Mucosa of stomach (tissue), 1 donor: ENCODE measurements around the gene ATP9B.
A peak's percentile ranks its signal among the peaks of the same experiment; 100 is the strongest.
"Not testable (repeated sequence)": the region's sequence is repeated elsewhere in the genome, so short reads cannot be mapped to it uniquely, and the experiment has no call there.

Experiments
- H3K27me3 ChIP-seq: one replicate; pipeline ENCODE4 v1.7.0; 2013; ENCODE audit warnings: mild to moderate bottlenecking, low read length; ENCODE audit not compliant: control insufficient read depth, insufficient read depth
- H3K36me3 ChIP-seq: one replicate; pipeline ENCODE4 v1.7.0; 2013; ENCODE audit warnings: low read length; ENCODE audit not compliant: control insufficient read depth, insufficient read depth
- H3K4me1 ChIP-seq: one replicate; pipeline ENCODE4 v1.7.0; 2013; ENCODE audit warnings: mild to moderate bottlenecking, low read length; ENCODE audit not compliant: control insufficient read depth, insufficient read depth
- H3K4me3 ChIP-seq: one replicate; pipeline ENCODE4 v1.7.0; 2013; ENCODE audit warnings: low read length
- H3K9ac ChIP-seq: one replicate; pipeline ENCODE4 v1.7.0; 2013; ENCODE audit warnings: mild to moderate bottlenecking, low read length, moderate library complexity
- H3K9me3 ChIP-seq: one replicate; pipeline ENCODE4 v1.7.0; 2013; ENCODE audit warnings: mild to moderate bottlenecking, low read length, moderate library complexity; ENCODE audit not compliant: control insufficient read depth
- donor health status: Pancreatic carcinoma.

Gene ATP9B

DNA sequence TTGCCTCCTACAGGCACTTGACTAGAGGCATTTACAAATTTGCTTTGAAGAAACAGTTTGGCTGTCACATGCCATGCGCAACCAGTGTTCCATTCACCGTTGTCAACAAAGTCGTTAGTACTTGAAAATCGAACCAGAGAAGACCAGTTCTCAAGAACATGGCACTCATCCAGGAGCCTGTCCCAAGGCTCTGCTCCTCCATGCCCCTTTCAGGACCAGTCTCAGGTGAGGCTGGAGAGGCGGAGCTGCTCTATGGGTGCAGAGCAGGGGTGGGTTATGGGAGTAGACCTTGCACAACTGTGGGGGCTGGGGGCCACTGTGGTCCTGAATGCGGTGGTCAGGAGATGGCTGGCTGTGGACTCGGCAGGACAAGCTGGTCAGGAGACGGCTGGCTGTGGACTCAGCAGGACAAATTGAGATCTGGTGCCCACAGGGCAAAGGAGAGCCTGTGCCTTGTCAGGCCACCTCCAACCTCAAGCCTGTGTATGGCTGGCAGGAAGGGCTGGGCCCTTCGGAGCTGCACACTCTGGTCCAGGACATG lies 12.3 kb upstream of the ATP9B start:
- H3K4me1 ChIP-seq: no peaks in the 10 kb centered on the region
- no peaks in the 10 kb centered on the region for H3K36me3 ChIP-seq
- no peaks in the 10 kb centered on the region for H3K9me3 ChIP-seq
- H3K27me3 ChIP-seq: no peaks in the 10 kb centered on the region
- no peak overlapping the region for H3K4me3 ChIP-seq
- H3K9ac ChIP-seq: no peak overlapping the region

- Histone ChIP-seq H3K9me3 (no peaks in the 10 kb centered on the region), H3K9ac (no peak overlapping the region), H3K4me1 (no peaks in the 10 kb centered on the region), H3K27me3 (no peaks in the 10 kb centered on the region), H3K4me3 (no peak overlapping the region), H3K36me3 (no peaks in the 10 kb centered on the region)
These were observed 11.2 kb upstream of the ATP9B start for GRCh38 chr18:79058007-79058406.

GRCh38 chr18:79062806-79063205 lies 6.4 kb upstream of the ATP9B start:
- H3K4me1 ChIP-seq: no peaks in the 10 kb centered on the region
- H3K4me3 ChIP-seq: no peak overlapping the region
- H3K9me3 ChIP-seq: no peaks in the 10 kb centered on the region
- H3K36me3 ChIP-seq: no peaks in the 10 kb centered on the region
- H3K27me3 ChIP-seq: no peaks in the 10 kb centered on the region
- H3K9ac ChIP-seq: no peak overlapping the region

- H3K4me1 ChIP-seq: no peaks in the 10 kb centered on the region
- no peaks in the 10 kb centered on the region for H3K27me3 ChIP-seq
- no peak overlapping the region for H3K9ac ChIP-seq
- no peaks in the 10 kb centered on the region for H3K9me3 ChIP-seq
- H3K36me3 ChIP-seq: no peaks in the 10 kb centered on the region
- no peak overlapping the region for H3K4me3 ChIP-seq
These were observed 5.0 kb upstream of the ATP9B start for GRCh38 chr18:79064228-79064627.

DNA sequence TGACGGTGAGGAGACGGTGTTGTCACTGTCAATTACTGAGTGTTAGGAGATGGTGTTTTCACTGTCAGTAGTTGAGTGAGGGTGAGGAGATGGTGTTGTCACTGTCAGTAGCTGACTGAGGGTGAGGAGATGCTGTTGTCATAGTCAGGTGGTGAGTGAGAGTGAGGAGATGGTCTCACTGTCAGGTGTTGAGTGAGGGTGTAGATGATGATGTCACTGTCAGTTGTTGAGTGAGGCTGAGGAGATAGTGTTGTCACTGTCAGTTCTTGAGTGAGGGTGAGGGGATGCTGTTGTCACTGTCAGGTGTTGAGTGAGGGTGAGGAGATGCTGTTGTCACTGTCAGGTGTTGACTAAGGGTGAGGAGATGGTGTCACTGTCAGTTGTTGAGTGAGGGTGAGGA lies 3.4 kb upstream of the ATP9B start:
- Histone ChIP-seq H3K36me3 (no peaks in the 10 kb centered on the region), H3K4me3 (no peak overlapping the region), H3K9me3 (no peaks in the 10 kb centered on the region), H3K27me3 (no peaks in the 10 kb centered on the region), H3K4me1 (peaks cover 6% of the 10 kb centered on the region), H3K9ac (no peak overlapping the region)

- H3K9me3 ChIP-seq: no peaks in the 10 kb centered on the region
These were observed 1.6 kb upstream of the ATP9B start for GRCh38 chr18:79067611-79068010.

DNA sequence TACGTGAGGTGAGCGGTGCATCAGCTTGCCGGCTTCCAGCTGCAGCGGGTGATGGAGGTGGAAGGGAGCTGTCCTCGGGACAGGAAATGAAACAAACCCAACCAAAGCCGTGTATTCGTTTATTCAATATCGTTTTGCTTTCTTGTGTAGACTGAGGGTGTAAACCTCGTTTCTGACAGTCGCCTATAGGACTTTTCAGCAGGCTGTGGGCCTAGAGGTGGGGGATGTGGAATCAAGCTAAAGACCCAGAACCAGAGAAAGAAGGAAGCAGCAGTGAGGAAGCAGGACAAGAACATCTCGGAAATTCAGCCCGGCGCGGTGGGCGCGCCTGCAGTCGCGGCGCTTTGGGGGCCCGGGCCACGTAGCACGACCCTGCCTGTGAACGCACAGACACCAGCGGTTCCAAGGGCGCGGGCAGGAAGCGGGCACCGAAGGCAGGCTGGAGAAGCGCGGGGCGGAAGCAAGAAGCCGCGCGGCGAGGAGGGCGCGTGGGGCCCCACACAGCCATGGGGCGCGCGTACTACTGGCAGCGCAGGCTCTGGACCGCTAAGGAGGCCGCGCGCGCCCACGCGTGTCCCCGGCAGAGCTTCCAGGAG lies 755 bp upstream of the ATP9B start:
- Histone ChIP-seq H3K4me3 (peak overlapping the region; percentile 79), H3K4me1 (peaks cover 6% of the 10 kb centered on the region), H3K9ac (peak overlapping the region; percentile 54), H3K36me3 (no peaks in the 10 kb centered on the region), H3K27me3 (no peaks in the 10 kb centered on the region), H3K9me3 (no peaks in the 10 kb centered on the region)

More at GRCh38 chr18:79067611-79068010, 1.6 kb upstream of the ATP9B start:
- peaks cover 6% of the 10 kb centered on the region for H3K4me1 ChIP-seq
- H3K9ac ChIP-seq: no peak overlapping the region
- H3K4me3 ChIP-seq: no peak overlapping the region
- H3K27me3 ChIP-seq: no peaks in the 10 kb centered on the region
- no peaks in the 10 kb centered on the region for H3K36me3 ChIP-seq

GRCh38 chr18:79069717-79070151 lies 540 bp downstream of the ATP9B start:
- Histone ChIP-seq H3K9me3 (no peaks in the 10 kb centered on the region), H3K27me3 (no peaks in the 10 kb centered on the region), H3K9ac (peak overlapping the region; percentile 74), H3K4me1 (peaks cover 6% of the 10 kb centered on the region), H3K4me3 (peak overlapping the region; percentile 34), H3K36me3 (no peaks in the 10 kb centered on the region)

GRCh38 chr18:79070486-79070885 lies 1.3 kb downstream of the ATP9B start:
- Histone ChIP-seq H3K4me3 (peak overlapping the region; percentile 34), H3K4me1 (peaks cover 6% of the 10 kb centered on the region), H3K9me3 (no peaks in the 10 kb centered on the region), H3K9ac (peak overlapping the region; percentile 74), H3K27me3 (no peaks in the 10 kb centered on the region), H3K36me3 (no peaks in the 10 kb centered on the region)

- no peak overlapping the region for H3K9ac ChIP-seq
- no peaks in the 10 kb centered on the region for H3K36me3 ChIP-seq
- no peaks in the 10 kb centered on the region for H3K9me3 ChIP-seq
- H3K4me3 ChIP-seq: no peak overlapping the region
- no peaks in the 10 kb centered on the region for H3K27me3 ChIP-seq
- peaks cover 6% of the 10 kb centered on the region for H3K4me1 ChIP-seq
These were observed 1.8 kb downstream of the ATP9B start for GRCh38 chr18:79071037-79071436.

DNA sequence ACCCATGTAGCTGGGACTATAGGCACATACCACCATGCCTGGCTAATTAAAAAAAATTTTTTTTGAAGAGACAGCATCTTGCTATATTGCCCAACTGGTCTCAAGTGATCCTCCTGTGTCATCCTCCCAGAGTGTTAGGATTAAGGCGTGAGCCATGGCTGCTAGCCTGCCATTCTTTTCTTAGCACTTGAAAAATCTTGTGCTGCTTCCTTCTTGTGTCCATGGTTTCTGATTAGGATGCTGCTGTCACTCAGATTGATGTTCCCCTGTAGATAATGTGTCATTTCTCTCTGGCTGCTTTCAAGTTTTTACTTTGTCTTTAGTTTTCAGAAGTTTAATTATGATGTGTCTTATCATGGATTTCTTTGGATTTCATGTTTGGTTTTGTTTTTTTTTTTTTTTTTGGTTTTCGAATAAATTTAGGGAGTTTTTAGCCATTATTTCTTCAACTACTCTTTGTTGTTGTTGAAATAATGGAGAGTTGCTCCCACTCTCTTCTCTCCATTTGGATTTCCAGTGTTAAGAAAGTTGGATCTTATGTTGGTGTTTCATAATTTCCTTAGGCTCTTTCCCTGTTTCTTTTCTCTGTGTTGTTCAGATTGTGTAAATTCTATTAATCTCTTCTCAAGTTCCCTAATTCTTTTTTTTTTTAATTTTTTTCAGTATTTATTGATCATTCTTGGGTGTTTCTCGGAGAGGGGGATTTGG lies 2.5 kb downstream of the ATP9B start:
- Histone ChIP-seq H3K9ac (no peak overlapping the region), H3K4me3 (no peak overlapping the region), H3K36me3 (no peaks in the 10 kb centered on the region), H3K9me3 (no peaks in the 10 kb centered on the region), H3K27me3 (no peaks in the 10 kb centered on the region), H3K4me1 (peaks cover 6% of the 10 kb centered on the region)

- H3K4me3 ChIP-seq, H3K36me3 ChIP-seq, H3K27me3 ChIP-seq, H3K9ac ChIP-seq, H3K4me1 ChIP-seq, H3K9me3 ChIP-seq: not testable (repeated sequence)
These were observed 3.5 kb downstream of the ATP9B start for GRCh38 chr18:79072655-79073054.
